GM18870 (cell line): ENCODE results near the gene DNAH2.

ENCODE experiments used
- ATAC-seq: cut with Tn5 transposase; IDR thresholded peaks from one replicate; pipeline ENCODE4 v1.9.1; 2021; ENCODE audit warnings: moderate library complexity; ENCODE audit not compliant: unreplicated experiment

DNAH2 gene

GRCh38 chr17:7818746-7819645, 101.5 kb downstream of the DNAH2 start:
- no peak for ATAC-seq

GRCh38 chr17:7820231-7820630, 102.7 kb downstream of the DNAH2 start:
- no peak for ATAC-seq

GRCh38 chr17:7822126-7822525, 104.6 kb downstream of the DNAH2 start:
- ATAC-seq = no peak

- no peak for ATAC-seq
Measured at GRCh38 chr17:7823581-7824001, 106.0 kb downstream of the DNAH2 start.

GRCh38 chr17:7824021-7824924, 106.7 kb downstream of the DNAH2 start:
- ATAC-seq = no peak

- no peak for ATAC-seq
Measured at GRCh38 chr17:7825206-7825990, 107.9 kb downstream of the DNAH2 start.

GRCh38 chr17:7830616-7831015, 113.1 kb downstream of the DNAH2 start:
- no peak for ATAC-seq

GRCh38 chr17:7831233-7831632, 113.7 kb downstream of the DNAH2 start:
- no peak for ATAC-seq

- no peak for ATAC-seq
Measured at GRCh38 chr17:7832431-7832830, 114.9 kb downstream of the DNAH2 start.

GRCh38 chr17:7833011-7833794, 115.7 kb downstream of the DNAH2 start:
- ATAC-seq = no peak

- ATAC-seq = no peak
Measured at GRCh38 chr17:7833795-7834541, 116.4 kb downstream of the DNAH2 start, which contains the start of gene KDM6B. Gene KDM6B (plus strand): TSS chr17:7834217. CDS start chr17:7845555, 11,338 bp downstream.

GRCh38 chr17:7834542-7834956, 117.0 kb downstream of the DNAH2 start:
- ATAC-seq = no peak

- ATAC-seq = peak; percentile 34
Measured at GRCh38 chr17:7834957-7835813, 117.6 kb downstream of the DNAH2 start.

- peak; percentile 16 for ATAC-seq
Measured at GRCh38 chr17:7835814-7836595, 118.5 kb downstream of the DNAH2 start.

GRCh38 chr17:7836596-7837407, 119.3 kb downstream of the DNAH2 start:
- no peak for ATAC-seq

GRCh38 chr17:7837408-7838088, 120.0 kb downstream of the DNAH2 start:
- ATAC-seq = no peak
